ENCODE measurements around the gene VPS37C.
"Not testable (repeated sequence)": the region's sequence is repeated elsewhere in the genome, so short reads cannot be mapped to it uniquely, and the experiment has no call there.

VPS37C gene

DNA sequence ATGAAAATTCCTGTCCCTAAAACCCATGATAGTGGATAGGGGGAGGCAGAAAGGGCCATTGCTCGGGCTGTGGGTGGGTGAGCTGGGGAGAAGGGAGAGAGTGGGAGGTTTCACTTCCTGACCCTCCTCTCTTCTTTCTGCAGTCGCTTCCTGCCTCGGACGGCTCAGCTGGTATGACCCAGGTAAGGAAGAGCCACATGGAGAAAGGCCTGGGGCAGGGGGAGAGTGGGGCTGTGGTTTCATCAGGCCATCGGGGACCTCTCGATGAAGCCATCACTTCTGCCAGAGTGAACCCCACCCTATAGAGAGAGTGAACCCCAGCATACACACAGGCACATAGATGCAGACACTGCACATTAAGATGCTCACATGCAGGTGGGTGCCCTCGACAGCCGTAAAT is 46.3 kb downstream of the VPS37C start:
- no peak for DNase-seq

- DNase-seq: no peak
Measured at GRCh38 chr11:61113201-61113600, 48.0 kb downstream of the VPS37C start.

DNA sequence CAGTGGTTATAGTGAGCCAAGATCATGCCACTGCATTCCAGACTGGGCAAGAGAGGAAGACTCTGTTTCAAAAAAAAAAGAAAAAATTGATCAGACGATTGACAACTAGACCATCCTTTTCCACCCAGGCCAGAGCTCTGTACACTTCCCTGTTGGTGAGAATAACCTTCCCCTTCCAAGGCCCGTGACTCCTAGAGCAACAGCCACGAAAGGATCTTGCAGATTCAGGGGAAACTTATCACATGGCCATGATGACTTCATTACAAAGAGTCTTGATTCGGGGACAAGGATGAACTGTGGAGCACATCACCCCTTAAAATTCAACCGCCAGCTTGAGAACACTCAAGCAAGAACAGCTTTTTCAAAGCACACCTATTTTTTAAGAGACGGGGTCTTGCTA is 48.7 kb downstream of the VPS37C start:
- no peak for DNase-seq

- DNase-seq: no peak
Measured at GRCh38 chr11:61111786-61112517, 49.3 kb downstream of the VPS37C start.

DNA sequence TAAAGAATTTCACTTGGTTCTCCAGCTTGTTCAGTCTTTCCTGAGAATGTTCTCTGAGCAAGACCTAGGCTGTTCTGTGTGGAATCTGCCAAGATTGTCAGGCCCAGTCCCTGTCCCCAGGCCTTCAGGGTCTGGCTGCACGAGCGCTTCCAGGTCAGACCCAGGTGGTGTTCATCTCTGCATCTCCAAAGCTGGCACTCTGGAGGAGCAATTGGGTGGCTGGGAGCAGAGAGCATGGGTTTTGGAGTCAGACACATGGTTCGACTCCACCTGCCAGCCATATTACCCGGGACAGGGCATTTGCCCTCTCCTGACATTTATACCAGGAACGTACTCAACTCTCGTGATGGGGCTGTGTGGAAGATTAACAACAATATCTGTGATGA is 50.2 kb downstream of the VPS37C start:
- DNase-seq: no peak

- DNase-seq: no peak
Measured at GRCh38 chr11:61110255-61111049, 50.8 kb downstream of the VPS37C start.

DNA sequence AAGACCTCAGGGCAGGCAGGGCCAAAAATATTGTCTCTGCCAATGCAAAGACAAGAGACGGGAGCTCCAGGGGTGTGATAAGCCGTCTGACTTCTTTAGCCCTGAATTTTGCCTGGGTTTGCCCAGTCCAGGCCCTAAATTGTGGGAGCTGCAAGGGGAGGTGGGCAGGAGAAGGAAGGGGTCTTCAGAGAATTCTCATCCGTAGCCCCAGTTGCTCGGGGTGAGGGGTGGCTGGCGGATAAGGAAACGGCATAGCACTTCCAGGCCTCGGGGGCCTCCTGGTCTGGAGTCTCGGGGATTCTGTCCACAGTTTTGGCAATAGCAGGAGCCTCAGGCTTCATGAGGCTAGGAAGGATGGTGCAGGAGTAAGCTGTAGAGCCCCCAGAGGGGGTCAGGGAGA is 51.6 kb downstream of the VPS37C start:
- DNase-seq: no peak

DNA sequence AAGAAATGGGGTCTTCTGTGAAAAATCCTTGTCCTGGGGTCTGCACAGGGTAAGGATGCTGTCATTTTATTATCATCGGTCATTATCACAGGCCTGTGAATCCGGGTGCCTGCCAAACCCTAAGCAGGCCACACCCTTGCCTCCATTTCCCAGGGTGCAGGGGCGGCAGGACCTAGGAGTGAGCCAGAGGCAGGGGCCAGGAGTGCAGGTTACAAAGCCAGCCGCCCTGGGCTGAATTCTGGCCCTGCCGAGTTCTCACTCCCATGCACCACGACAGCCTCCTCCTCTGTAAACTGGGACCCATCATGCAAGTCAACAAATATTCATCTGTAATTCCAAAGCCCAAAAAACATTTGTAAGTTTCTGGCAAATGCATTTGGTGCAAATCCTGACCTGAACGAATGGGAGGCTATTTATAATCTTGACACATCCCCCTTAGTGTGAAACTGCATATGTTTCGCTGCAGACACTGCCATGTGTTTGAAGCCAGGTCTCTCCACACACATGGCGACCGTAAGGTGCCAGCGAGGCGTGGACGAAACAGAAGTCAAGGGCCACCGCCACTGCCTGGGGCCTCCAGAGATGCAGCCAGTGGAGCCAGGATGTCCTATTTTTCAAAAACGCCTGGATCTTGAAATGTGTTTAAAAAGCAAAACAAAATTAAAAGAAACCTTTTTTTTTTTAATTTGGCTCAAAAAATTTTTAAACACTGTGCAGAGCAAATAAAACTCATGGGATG is 52.2 kb downstream of the VPS37C start:
- no peak for DNase-seq

DNA sequence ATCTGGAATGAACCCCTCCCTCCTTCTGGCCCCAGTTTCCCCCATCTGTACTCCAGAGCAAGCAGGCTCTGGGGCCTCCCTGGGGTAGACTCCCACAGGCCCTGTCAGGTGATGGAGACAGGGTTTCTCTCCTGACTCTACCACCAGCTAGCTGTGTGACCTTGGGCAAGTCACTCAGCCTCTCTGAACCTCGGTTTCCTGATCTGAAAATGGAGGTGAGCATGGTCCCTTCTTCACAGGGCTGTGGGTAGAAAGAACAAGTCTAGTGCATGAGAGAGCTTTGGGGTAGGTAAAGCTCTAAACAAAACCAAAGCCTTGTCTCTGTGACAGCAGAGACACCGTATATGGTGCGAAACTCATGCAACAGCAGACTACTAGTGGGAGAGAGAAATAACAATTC is 53.3 kb downstream of the VPS37C start:
- DNase-seq: no peak

GRCh38 chr11:61106894-61107470 is 54.2 kb downstream of the VPS37C start:
- no peak for DNase-seq

GRCh38 chr11:61106296-61106695 is 54.9 kb downstream of the VPS37C start:
- DNase-seq: no peak

- no peak for DNase-seq
Measured at GRCh38 chr11:61104963-61105362, 56.3 kb downstream of the VPS37C start.

- no peak for DNase-seq
Measured at GRCh38 chr11:61103851-61104423, 57.3 kb downstream of the VPS37C start.

- no peak for DNase-seq
Measured at GRCh38 chr11:61102667-61103571, 58.3 kb downstream of the VPS37C start.

- no peak for DNase-seq
Measured at GRCh38 chr11:61098778-61099177, 62.4 kb downstream of the VPS37C start.

GRCh38 chr11:61098261-61098660 is 63.0 kb downstream of the VPS37C start:
- not testable (repeated sequence) for DNase-seq

- no peak for DNase-seq
Measured at GRCh38 chr11:61095021-61095420, 66.2 kb downstream of the VPS37C start.

DNA sequence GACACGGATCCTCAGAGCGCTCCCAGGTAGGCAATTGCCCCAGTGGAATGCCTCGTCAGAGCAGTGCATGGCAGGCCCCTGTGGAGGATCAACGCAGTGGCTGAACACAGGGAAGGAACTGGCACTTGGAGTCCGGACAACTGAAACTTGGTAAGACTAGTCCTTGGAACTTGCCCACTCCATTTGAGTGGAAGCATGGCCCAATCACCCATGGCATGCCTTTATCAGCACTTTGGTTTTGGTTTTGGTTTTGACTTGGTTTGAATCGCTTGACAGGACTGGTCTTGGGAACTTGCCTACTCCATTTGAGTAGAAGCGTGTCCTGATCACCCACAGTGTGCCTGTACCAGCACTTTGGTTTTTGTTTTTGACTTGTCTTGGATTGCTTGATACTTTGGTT is 67.1 kb downstream of the VPS37C start:
- not testable (repeated sequence) for DNase-seq

- no peak for DNase-seq
Measured at GRCh38 chr11:61092908-61093763, 68.1 kb downstream of the VPS37C start.

DNA sequence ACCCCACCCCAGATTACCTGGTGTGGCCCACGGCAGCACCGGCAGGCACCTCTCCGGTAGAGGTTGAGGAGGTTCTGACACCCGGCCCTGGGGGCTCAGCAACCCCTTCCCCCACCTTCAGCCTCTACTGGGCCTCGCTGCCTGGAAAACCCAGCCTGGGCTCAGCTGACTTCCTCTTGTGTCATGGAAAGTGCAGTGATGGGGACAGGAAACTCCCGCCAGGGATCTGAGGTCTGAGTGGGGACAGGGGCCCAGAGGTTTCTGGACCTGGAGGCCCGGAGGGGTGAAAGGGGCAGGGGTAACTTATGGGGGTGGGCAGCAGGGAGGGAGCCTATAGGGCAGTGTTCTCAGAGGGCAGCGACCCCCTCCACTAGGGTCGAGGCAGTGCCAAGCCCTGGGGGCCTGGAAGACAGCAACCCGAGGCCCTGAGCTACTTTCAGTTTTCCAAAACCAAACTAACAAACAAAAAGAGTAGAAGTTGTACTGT is 68.9 kb downstream of the VPS37C start:
- no peak for DNase-seq
